Gastrocnemius medialis (tissue), 4 donors: ENCODE results near the gene KHDC1L. TPM values are rescaled to one million over a fixed set of nuclear protein-coding genes. Genes with fewer than 3 reads are reported as not detected.

ENCODE experiments used
- ATAC-seq, 2 donors: fragments of 150-250 bp; one replicate each; pipeline ENCODE4 v1.9.1; 2016
- DNase-seq, 2 donors: peaks; one replicate each; pipeline ENCODE4 v3.0.0-alpha.2; 2019
- H3K27ac ChIP-seq, 4 donors: fragments of 200-600 bp; sonication (generic); 1 replicate in 1 of 4; 2 replicates in 3 of 4; pipeline ENCODE4 v1.5.1; 2016 to 2018; ENCODE audit warnings: mild to moderate bottlenecking in 2 of 4, moderate library complexity in 1 of 4
- H3K27me3 ChIP-seq, 3 donors: fragments of 200-600 bp; sonication (generic) in 2 of 3; 1 replicate in 1 of 3; 2 replicates in 2 of 3; pipeline versions ENCODE4 v1.5.1 to v1.6.0; 2016 to 2019; ENCODE audit warnings: mild to moderate bottlenecking in 1 of 3, moderate library complexity in 1 of 3
- H3K36me3 ChIP-seq, 2 donors: fragments of 200-600 bp; sonication (generic) in 1 of 2; one replicate each; pipeline ENCODE4 v1.5.1; 2017 to 2018
- H3K4me1 ChIP-seq, 2 donors: fragments of 200-600 bp; sonication (generic) in 1 of 2; one replicate each; pipeline ENCODE4 v1.5.1; 2016 to 2017; ENCODE audit warnings: mild to moderate bottlenecking in 2 of 2
- H3K4me3 ChIP-seq, 4 donors: fragments of 200-600 bp; sonication (generic) in 3 of 4; 1 replicate in 1 of 4; 2 replicates in 3 of 4; pipeline ENCODE4 v1.5.1; 2016 to 2019; ENCODE audit warnings: mild to moderate bottlenecking in 2 of 4
- H3K9me3 ChIP-seq, 3 donors: fragments of 200-600 bp; sonication (generic) in 2 of 3; 1 replicate in 1 of 3; 2 replicates in 2 of 3; pipeline ENCODE4 v1.5.1; 2016 to 2019
- CTCF ChIP-seq, 5 experiments: fragments of 450-650 bp in 3 of 5; fragments of 200-600 bp in 2 of 5; sonication (generic) in 2 of 5; IDR thresholded peaks in 4 of 5; conservative IDR thresholded peaks in 1 of 5; 1 replicate in 4 of 5; 2 replicates in 1 of 5; pipeline ENCODE4 v1.5.1; 2016 to 2019; ENCODE audit warnings: antibody characterized with exemption in 5 of 5, mild to moderate bottlenecking in 3 of 5, moderate library complexity in 3 of 5
- POLR2A ChIP-seq, 2 donors: fragments of 450-650 bp; IDR thresholded peaks; one replicate each; pipeline ENCODE4 v1.6.1; 2017; ENCODE audit warnings: antibody characterized with exemption in 2 of 2, mild to moderate bottlenecking in 2 of 2, moderate library complexity in 2 of 2
- in situ Hi-C, 4 donors: fragments of 200-750 bp; cut with MboI; loops; one replicate each; pipeline versions ENCODE4 v1.15.0 to v1.8.0; 2017; ENCODE audit warnings: low sequenced_read_pairs in 4 of 4
- intact Hi-C: fragments of 100-400 bp; cut with DNase I; formaldehyde crosslinking; loops from one replicate; pipeline ENCODE4 v1.15.1; 2023; ENCODE audit warnings: low total_unique reads
- total RNA-seq, 4 donors: library from RNA; depleted of rRNA; stranded (reverse); fragments of >200 nt; gene quantifications; one replicate each; pipeline versions ENCODE4 v1.1.0 to v1.2.3, GENCODE V29; 2016

Gene KHDC1L
- total RNA-seq, 4 donors from 2014 or later: not detected

GRCh38 chr6:73216859-73217258 is 8.4 kb downstream of the KHDC1L start:
- DNase-seq: no peak
- Histone ChIP-seq H3K36me3 (no peaks in the 10 kb centered on the region), H3K4me3 (no peak overlapping the region), H3K9me3 (no peaks in the 10 kb centered on the region), H3K27me3 (no peaks in the 10 kb centered on the region), H3K27ac (no peak overlapping the region), H3K4me1 (no peaks in the 10 kb centered on the region)
- no peak for ATAC-seq
- in situ Hi-C loops (no loop called here), intact Hi-C loops (no loop called here)
- TF ChIP-seq POLR2A (IDR thresholded peaks at IDR 0.05) (no peak), CTCF (IDR thresholded peaks at IDR 0.05 in 4 of 5, conservative IDR thresholded peaks at IDR 0.05 in 1 of 5) (no peak)

- no peaks in the 10 kb centered on the region for H3K36me3 ChIP-seq
- no peak overlapping the region for H3K27ac ChIP-seq
- in situ Hi-C loops: no loop called here
- intact Hi-C loops: no loop called here
- H3K4me1 ChIP-seq: no peaks in the 10 kb centered on the region
- TF ChIP-seq POLR2A (IDR thresholded peaks at IDR 0.05): no peak
- no peak for TF ChIP-seq CTCF (IDR thresholded peaks at IDR 0.05 in 4 of 5, conservative IDR thresholded peaks at IDR 0.05 in 1 of 5)
- no peak overlapping the region for H3K4me3 ChIP-seq
- H3K9me3 ChIP-seq: no peaks in the 10 kb centered on the region
- no peak for DNase-seq
- ATAC-seq: no peak
- H3K27me3 ChIP-seq: no peaks in the 10 kb centered on the region
Measured at GRCh38 chr6:73209117-73209516, 16.2 kb downstream of the KHDC1L start.

- Histone ChIP-seq H3K9me3 (no peaks in the 10 kb centered on the region), H3K27me3 (no peaks in the 10 kb centered on the region), H3K4me3 (no peak overlapping the region), H3K36me3 (no peaks in the 10 kb centered on the region), H3K4me1 (no peaks in the 10 kb centered on the region), H3K27ac (no peak overlapping the region)
- in situ Hi-C loops: no loop called here
- ATAC-seq (no peak), DNase-seq (no peak)
- intact Hi-C loops: no loop called here
- TF ChIP-seq CTCF (IDR thresholded peaks at IDR 0.05 in 4 of 5, conservative IDR thresholded peaks at IDR 0.05 in 1 of 5) (no peak), POLR2A (IDR thresholded peaks at IDR 0.05) (no peak)
Measured at GRCh38 chr6:73207221-73207837, 18.0 kb downstream of the KHDC1L start.

GRCh38 chr6:73204252-73204651 is 21.0 kb downstream of the KHDC1L start:
- Histone ChIP-seq H3K9me3 (no peaks in the 10 kb centered on the region), H3K27ac (no peak overlapping the region), H3K27me3 (no peaks in the 10 kb centered on the region), H3K4me1 (peaks cover 0 to 7% of the 10 kb centered on the region in 2 donors), H3K4me3 (no peak overlapping the region), H3K36me3 (no peaks in the 10 kb centered on the region)
- DNase-seq: no peak
- intact Hi-C loops: no loop called here
- in situ Hi-C loops: no loop called here
- TF ChIP-seq CTCF (IDR thresholded peaks at IDR 0.05 in 4 of 5, conservative IDR thresholded peaks at IDR 0.05 in 1 of 5) (no peak), POLR2A (IDR thresholded peaks at IDR 0.05) (no peak)
- no peak for ATAC-seq

GRCh38 chr6:73203098-73203497 is 22.2 kb downstream of the KHDC1L start:
- DNase-seq (no peak), ATAC-seq (no peak)
- H3K36me3 ChIP-seq: no peaks in the 10 kb centered on the region
- H3K27ac ChIP-seq: no peak overlapping the region
- in situ Hi-C loops (no loop called here), intact Hi-C loops (no loop called here)
- H3K4me3 ChIP-seq: no peak overlapping the region
- H3K4me1 ChIP-seq: peaks cover 0 to 8% of the 10 kb centered on the region in 2 donors
- no peaks in the 10 kb centered on the region for H3K27me3 ChIP-seq
- no peak for TF ChIP-seq POLR2A (IDR thresholded peaks at IDR 0.05)
- no peak for TF ChIP-seq CTCF (IDR thresholded peaks at IDR 0.05 in 4 of 5, conservative IDR thresholded peaks at IDR 0.05 in 1 of 5)
- H3K9me3 ChIP-seq: no peaks in the 10 kb centered on the region
